HUDEP-2 (cell line): ENCODE measurements around the gene BMAL1.

Source experiments
- DNase-seq, 76 experiments: peaks; one replicate each; lab custom pipeline; 2025; ENCODE audit not compliant: unreplicated experiment in 76 of 76; lab: John Stamatoyannopoulos, UW

Gene BMAL1

DNA sequence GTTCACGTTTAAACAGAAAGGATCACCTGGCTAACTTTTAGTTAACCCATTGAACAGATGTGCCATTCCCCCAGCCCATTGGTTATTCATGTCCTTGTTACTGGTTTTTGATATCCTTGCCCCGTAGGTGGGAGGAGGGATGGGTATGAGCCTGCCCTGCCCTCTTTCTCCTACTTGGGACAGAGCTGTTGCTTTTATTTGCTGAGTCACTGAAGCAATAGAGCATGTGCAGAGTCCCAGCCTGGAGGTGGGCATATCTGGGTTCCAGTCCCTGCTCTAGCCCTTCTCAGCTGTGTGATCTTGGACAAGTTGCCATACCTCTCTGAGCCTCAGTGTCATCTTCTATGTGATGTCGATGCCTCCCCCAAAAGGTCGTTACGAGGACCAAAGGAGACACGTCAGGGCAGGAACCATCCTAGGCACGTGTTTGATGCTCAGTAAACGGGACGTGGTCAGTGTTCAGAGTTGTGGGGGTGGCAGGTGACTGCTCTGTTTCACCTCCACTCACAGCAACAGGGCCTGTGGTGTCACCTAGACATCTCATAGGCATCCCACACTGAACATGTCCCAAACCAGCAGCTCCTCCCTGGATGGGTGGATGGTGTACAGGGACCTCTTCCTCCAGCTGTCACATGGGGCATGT is 61.0 kb downstream of the BMAL1 start:
- DNase-seq = peak in 7 of 76 experiments; percentile 8 to 28 (median 11)

DNA sequence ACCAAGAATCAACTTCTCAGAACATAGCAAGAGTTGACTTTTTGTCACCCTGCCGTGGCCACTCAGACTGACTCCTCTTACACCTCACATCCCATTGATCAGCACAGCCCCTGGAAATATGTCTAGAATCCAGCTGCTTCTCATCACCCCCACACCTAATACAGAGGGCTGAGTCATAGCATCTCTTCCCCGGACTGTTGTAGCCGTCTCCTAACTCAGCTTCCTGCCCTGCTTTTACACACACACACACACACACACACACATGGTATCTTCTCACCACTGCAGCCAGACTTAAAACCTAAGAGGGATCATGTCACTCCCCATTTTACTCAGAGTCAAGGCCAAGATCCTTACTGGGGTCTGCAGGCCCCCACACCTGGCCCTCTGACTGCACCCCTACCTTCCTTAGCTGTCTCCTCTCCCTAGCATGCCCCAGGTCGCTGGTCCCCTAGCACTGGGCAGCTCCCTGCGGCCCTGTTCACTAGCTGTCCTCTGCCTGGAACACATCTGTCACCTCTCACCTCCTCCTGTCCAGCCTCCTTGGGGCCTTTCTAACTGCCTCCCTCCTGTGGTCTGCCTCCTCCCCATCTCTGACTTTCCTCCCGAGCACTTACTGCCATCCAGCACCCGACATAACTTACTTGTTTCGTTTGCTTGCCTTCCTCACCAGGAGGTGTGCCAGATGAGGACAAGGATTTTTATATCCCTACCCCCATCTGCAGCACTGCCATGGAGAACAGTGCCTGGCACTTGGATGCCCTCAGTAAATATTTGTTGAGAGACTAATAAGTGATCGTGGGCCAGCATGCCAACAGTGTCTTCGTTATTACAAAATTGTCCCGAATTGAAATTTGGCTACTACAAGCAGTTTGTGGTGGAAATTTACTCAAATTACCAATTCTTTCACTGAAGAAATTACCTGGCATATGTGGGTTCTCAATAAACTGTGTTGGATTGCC is 61.9 kb downstream of the BMAL1 start:
- DNase-seq = no peak

- DNase-seq = peak in 1 of 76 experiments; percentile 2
Measured at GRCh38 chr11:13341026-13341425, 63.4 kb downstream of the BMAL1 start.

GRCh38 chr11:13343067-13343466 is 65.5 kb downstream of the BMAL1 start:
- DNase-seq = no peak

- DNase-seq = peak in 52 of 76 experiments; percentile 5 to 63 (median 31)
Measured at GRCh38 chr11:13343931-13344717, 66.5 kb downstream of the BMAL1 start.

DNA sequence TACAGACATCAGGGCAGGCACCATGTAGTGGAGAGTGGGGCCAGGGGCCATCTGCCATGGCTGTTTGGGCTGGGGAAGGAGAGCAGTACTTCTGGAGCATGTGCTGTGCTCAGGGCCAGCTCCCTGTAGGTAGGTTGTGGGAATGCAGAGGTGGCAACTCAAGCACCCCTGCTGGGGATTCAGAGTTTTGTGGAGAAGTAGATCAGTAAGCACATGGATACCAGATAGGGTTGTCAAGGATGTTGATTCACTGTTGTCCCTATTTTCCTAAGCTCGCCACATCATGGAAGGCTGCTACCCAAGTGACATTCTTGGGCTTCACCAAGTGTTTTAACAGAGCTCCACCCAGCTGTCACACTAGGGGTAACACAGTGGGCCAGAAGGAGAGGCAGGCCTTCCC is 67.2 kb downstream of the BMAL1 start:
- DNase-seq = no peak

- DNase-seq = no peak
Measured at GRCh38 chr11:13346470-13346869, 68.9 kb downstream of the BMAL1 start.

DNA sequence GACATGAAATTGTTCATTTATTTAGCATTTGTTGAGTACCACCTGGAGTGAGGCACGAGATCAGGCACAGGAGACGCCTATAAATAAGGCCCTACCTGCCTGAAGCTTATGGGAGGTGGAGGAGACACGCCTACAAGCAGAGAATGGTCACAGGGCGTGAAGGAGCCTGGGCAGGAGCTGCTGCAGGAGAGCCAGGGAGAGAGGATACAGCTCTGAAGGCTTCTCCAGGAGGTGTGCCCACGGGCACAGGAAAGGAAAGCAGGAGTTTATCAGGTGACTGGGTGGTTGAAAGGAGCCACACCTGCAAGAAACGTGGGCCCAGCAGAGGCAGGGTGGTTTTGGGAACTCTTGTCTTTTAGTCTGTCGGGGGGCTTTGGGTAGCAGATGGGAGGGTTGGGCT is 70.3 kb downstream of the BMAL1 start:
- DNase-seq = no peak

- no peak for DNase-seq
Measured at GRCh38 chr11:13348305-13348704, 70.7 kb downstream of the BMAL1 start.

DNA sequence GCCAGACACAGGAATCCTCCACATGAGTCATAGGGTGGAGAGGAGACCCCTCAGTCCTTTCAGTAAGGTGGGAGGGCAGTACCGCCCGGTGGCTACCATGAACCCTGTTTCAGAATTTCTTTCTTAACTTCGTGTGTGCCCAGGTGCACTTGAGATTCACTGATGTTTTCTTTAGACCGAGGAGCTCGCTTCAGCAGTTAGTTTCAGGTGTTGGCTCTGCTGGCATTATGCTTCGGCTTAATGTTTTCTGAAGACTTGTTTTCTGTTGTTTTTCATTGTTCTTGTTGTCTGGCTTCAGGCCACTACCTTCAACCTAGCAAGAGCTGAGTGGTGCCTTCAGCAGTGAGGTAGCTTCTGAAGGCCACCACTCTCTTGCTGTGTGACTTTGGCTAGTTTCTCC is 71.5 kb downstream of the BMAL1 start:
- no peak for DNase-seq

- DNase-seq = no peak
Measured at GRCh38 chr11:13349581-13349980, 72.0 kb downstream of the BMAL1 start.

- no peak for DNase-seq
Measured at GRCh38 chr11:13352711-13353110, 75.1 kb downstream of the BMAL1 start.

- peak in 9 of 76 experiments; percentile 3 to 42 (median 18) for DNase-seq
Measured at GRCh38 chr11:13354335-13354734, 76.7 kb downstream of the BMAL1 start.

- no peak for DNase-seq
Measured at GRCh38 chr11:13355191-13355590, 77.6 kb downstream of the BMAL1 start.

DNA sequence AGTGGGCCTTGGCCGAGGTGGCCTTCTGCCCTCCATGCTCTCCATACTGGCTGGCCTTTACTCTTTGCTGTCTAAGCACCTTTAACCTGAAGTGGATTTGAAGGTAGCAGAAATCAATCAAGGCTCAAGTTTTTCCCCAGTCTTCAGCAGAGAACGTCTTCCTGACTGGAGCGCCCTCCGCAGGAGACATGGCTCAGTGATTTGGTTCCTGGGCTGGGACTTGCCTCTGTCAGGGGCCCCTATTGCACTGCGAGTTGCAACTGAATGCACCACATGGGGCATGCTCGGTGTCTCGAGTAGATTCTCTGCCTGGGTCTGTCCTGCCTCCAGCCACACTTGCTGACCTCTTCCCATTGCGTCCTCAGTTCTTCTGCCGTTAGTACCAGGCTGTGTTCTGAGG is 79.6 kb downstream of the BMAL1 start:
- no peak for DNase-seq

GRCh38 chr11:13358596-13359270 is 81.1 kb downstream of the BMAL1 start:
- DNase-seq = no peak

GRCh38 chr11:13362596-13363109 is 85.1 kb downstream of the BMAL1 start:
- DNase-seq = no peak

GRCh38 chr11:13364388-13364787 is 86.8 kb downstream of the BMAL1 start:
- DNase-seq = no peak

DNA sequence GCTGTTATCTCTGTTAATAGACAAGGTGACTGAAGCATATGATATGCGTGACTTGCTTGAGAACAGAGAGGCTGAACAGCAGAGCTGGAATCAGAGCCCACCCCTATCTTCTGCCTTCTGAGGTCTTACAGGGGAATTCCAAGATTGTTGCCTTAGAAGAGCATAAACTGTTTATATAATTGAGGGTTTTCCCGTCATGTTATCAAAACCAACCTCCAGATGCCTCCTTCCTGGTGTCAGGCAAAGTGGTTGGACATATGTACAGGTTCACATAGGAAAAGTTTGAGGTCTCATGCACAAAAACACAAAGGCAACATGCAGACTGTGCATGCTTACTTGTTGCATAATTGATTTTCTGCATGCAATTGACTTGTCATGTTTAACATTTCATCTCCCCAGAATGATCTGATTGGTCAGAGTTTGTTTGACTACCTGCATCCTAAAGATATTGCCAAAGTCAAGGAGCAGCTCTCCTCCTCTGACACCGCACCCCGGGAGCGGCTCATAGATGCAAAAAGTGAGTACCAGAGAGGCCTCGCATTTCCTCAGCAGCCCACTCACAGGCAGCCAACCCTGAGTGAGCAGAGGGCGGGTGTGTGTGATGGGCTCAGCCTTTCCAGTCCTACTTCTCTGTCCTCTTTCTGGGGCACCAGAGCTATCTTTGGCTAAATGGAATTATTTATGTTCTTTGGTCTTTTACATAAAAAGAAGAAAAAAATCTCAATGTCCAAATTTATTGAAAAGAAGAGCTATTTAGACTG is 88.9 kb downstream of the BMAL1 start:
- DNase-seq = no peak

DNA sequence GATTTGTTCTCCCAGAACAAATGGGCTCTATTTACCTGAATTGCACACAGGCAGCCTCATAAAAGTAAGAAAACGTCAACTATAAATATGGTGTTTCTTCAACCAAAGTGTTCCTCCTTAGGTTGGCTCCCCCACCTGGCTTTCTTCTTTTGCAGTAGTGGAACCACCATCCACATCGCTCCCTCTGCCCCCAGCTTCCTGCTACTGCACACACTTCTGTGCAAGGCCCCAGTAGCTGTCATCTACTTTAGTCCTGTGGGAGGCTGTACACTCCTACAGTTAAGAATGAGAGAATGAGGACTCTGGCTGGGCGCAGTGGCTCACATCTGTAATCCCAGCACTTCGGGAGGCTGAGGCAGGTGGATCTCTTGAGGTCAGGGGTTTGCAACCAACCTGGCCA is 89.5 kb downstream of the BMAL1 start:
- no peak for DNase-seq
